ENCODE measurements around the gene WHAMM.

WHAMM gene

DNA sequence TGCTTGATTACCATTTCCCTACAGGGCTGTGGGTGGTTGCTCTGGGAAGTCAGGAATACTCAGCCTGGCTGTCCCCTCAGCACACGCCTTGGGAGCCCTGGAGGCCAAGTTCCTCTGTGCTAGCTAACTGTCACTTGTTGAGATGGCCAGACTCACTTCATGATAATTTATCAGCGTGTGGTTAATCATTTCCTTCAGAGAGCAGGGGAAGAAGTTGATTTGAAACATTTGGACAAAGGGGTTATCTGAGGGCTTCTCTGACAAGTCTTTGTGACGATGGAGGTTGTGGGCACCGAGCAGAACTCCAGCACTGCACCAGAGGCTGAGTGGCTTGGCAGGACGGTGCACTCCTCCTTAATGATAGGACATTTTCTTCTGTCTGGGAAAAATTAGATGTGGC is 61.9 kb downstream of the WHAMM start:
- DNase-seq: no peak

DNA sequence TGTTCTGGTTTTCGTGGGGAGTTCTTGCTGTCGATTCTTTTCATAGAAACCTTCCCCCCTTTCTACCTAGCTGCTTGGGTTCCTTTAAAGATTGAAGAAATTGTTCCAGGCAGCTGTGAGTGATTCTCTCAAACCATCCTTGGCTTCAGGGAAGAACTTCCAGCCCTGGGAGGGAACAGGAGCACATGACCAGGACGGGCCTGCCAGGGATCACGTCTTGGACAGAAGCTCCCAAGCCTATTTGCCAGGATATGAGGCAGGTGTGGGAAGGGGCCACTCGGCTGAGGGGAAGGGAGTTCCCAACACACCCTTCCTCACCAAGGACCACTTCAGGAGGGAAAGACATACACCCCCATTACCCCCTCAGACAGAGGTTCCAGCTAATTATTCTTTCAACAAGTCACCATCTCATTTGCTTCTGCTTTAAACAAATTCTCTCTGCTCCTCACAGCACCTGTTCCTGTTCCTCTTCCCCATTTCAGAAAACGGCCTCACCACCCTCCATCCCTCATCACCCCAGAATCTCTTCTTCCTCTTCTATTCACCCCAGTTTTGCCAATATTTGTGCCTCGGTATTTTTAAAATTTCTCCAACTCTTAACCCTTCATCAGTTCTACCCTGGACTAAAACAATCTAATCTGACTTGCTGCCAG is 62.5 kb downstream of the WHAMM start:
- DNase-seq: no peak

GRCh38 chr15:82873000-82873680 is 63.7 kb downstream of the WHAMM start:
- DNase-seq: no peak

GRCh38 chr15:82874267-82874666 is 64.8 kb downstream of the WHAMM start:
- no peak for DNase-seq

DNA sequence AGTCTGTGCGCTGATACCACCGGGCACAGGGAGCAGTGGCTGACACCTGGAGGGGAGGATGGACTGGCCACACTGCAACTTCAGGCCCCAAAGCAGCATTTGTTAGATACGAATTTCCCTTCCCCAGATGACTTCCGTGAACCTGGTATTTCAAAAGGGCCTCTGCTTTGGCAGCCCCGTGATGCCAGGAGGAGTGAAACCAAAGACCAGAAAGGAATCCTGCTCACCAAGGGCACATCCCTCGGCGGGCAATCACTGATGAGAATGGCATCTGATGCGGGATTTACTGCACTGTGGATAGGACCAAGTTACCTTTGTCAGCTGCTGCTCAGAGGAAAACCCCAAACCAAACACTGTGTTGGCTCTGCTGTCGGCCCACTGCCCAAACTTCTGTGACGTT is 65.5 kb downstream of the WHAMM start:
- DNase-seq: no peak

GRCh38 chr15:82875411-82876003 is 66.1 kb downstream of the WHAMM start:
- no peak for DNase-seq

- DNase-seq: no peak
Observed at GRCh38 chr15:82877825-82878224, 68.4 kb downstream of the WHAMM start.

DNA sequence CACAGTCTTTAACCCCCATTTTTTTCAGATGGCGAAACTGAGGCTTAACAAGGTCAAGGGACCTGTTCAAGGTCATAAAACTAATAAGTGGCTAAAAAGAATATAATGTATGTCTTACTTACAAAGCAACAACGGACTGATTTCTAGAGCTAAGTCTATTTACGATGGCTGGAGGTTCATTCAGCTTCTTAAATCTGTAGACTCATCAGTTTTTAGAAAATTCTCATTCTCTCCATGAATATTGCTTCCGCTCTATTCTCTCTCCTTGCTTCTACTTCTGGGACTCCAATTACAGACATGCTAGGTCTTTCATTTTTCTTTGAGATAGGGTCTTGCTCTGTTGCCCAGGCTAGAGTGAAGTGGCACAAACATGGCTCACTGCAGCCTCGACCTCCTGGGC is 68.9 kb downstream of the WHAMM start:
- DNase-seq: no peak

- DNase-seq: no peak
Observed at GRCh38 chr15:82880704-82881103, 71.3 kb downstream of the WHAMM start.

DNA sequence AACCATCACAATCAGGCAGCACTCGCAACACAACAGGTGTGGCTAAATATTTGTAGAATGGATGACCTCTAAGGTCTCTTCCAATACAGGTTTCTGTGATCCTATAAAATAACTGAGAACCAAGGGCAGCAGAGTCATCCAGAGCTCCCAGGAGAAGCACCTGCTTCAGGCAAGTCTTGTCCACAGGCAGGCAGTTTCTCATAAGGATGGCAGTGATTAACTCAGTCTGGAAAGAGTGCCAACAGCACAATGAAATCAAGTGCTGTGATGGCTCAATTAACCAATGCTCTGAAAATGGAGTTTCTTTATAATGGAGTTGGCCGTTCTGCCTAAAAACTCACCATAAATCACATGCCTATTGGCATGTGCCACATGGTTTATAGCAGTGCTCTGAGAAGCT is 72.3 kb downstream of the WHAMM start:
- DNase-seq: no peak

DNA sequence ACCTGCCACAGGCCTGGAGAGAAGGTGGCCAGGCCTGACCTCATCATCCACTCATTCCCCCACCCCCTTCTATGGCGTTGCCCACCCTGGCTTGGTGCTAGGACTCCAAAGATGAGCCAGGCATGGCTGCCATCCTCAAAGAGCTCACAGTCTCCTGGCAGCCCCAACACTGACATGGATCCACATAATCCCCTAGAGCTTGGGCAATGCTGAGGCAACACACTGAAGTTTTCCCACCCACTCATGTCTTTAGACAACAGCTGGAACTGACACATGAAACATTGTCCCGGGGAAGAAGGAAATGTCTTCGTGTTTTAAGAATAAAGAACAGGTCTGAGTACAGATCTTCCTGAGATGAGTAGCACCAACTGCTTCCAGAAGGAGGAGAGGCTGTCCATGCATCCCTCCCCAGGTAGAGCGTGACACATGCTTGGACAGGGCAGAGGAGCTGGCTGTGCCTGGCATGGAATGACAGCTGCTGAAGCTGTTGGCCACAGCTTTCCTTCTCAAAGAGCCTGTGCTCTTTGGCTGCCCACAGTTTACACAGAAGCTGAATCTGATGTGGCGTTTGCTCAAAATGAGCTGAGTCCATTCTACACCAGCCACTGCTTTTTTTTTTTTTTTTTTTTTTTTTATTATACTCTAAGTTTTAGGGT is 73.0 kb downstream of the WHAMM start:
- no peak for DNase-seq
